Astrocyte (in vitro differentiated cells and primary cell): Measurements from ENCODE around the gene SORL1-AS1.

ENCODE experiments used
- CTCF ChIP-seq: IDR thresholded peaks from 2 replicates; pipeline ENCODE4 v1.5.1; 2011; ENCODE audit warnings: low read depth, mild to moderate bottlenecking, inconsistent platforms, low read length, moderate library complexity; ENCODE audit not compliant: insufficient read depth
- EZH2 ChIP-seq: IDR thresholded peaks from 2 replicates; pipeline ENCODE4 v1.6.1; 2012; ENCODE audit warnings: mild to moderate bottlenecking, low read length, inconsistent platforms; ENCODE audit not compliant: insufficient read depth

DNA sequence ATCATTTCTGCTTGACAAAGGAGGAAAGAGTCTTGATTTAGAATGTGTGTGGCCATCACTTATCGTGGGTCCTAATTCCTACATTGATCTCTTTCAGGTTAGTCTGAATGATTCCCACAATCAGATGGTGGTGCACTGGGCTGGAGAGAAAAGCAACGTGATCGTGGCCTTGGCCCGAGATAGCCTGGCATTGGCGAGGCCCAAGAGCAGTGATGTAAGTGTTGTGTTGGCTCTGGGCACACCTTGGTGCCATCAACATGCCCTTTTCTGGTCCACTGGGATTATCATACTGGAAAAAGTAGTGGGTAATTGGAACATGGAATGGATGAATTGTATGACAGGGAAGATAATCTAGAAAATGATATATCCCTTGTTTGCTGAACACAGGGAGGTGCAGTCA, 17.1 kb upstream of the SORL1-AS1 start:
- TF ChIP-seq CTCF (no peak), EZH2 (no peak)
